Activated naive CD4-positive, alpha-beta T cell treated with anti-CD3 and anti-CD28 coated beads, Interleukin-2, amount 50 U/mL, for 16 hours (primary cell): Measurements from ENCODE around the gene POGLUT2.

Experiments used
- DNase-seq: peaks from one replicate; pipeline ENCODE4 v3.0.0-alpha.2; 2020

Gene POGLUT2

GRCh38 chr13:102761071-102761470, 37.7 kb downstream of the POGLUT2 start:
- DNase-seq, result no peak

GRCh38 chr13:102758842-102759241, 39.9 kb downstream of the POGLUT2 start:
- DNase-seq, result no peak

- no peak for DNase-seq
Observed at GRCh38 chr13:102757006-102757405, 41.8 kb downstream of the POGLUT2 start.

GRCh38 chr13:102751886-102752285, 46.9 kb downstream of the POGLUT2 start:
- DNase-seq, result no peak

GRCh38 chr13:102742506-102742905, 56.3 kb downstream of the POGLUT2 start:
- DNase-seq, result no peak

GRCh38 chr13:102742101-102742500, 56.7 kb downstream of the POGLUT2 start:
- no peak for DNase-seq
